ENCODE data around the gene TRIM68.

GRCh38 chr11:4605057-4605456, 3.0 kb downstream of the TRIM68 start:
- TF ChIP-seq CTCF (IDR thresholded peaks at IDR 0.05) (no peak), EZH2 (IDR thresholded peaks at IDR 0.05) (no peak), EZH2phosphoT487 (IDR thresholded peaks at IDR 0.05) (no peak)

All from neural progenitor cell (in vitro differentiated cells).